GM12878 (cell line): ENCODE results near the gene CXCL17. TPM values are rescaled to one million over a fixed set of nuclear protein-coding genes. Genes with fewer than 3 reads are reported as not detected.

Source experiments
- ATAC-seq: fragments of 200-7000 bp; cut with Tn5 transposase; 3 replicates; pipeline ENCODE4 v1.9.1; 2020; ENCODE audit warnings: mild to moderate bottlenecking, moderate library complexity
- BruUV-seq: library from RNA; stranded (reverse); fragments of 400-500 nt; replicated peaks from 2 replicates; lab custom pipeline; 2021; lab: Mats Ljungman, UMichigan
- CTCF ChIA-PET: fragments of 300-600 bp; sonication (Branson Sonifier 250); formaldehyde crosslinking; extraction: SDS; loops from one replicate; lab custom pipeline; 2021; ENCODE audit warnings: inconsistent platforms; lab: Yijun Ruan, JAX
- POLR2A ChIA-PET: fragments of 350-600 bp; formaldehyde crosslinking; extraction: SDS; loops from one replicate; lab custom pipeline; 2021; ENCODE audit warnings: inconsistent platforms; lab: Charles Lee
- RAD21 ChIA-PET: fragments of 300-600 bp; sonication (Branson Sonifier 250); formaldehyde crosslinking; loops from one replicate; lab custom pipeline; 2023; ENCODE audit warnings: antibody characterized with exemption; ENCODE audit not compliant: unreplicated experiment; lab: Charles Lee
- SMC1A ChIA-PET: fragments of 300-600 bp; sonication (Branson Sonifier 250); formaldehyde crosslinking; loops from one replicate; lab custom pipeline; 2023; ENCODE audit not compliant: unreplicated experiment, uncharacterized antibody; lab: Charles Lee
- DNase-seq: peaks from one replicate; pipeline ENCODE4 v3.0.0-alpha.2; 2011; ENCODE audit warnings: low read depth, low spot score
- FAIRE-seq: peaks from 3 replicates; lab custom pipeline; 2011; peaks lifted over from hg19 to GRCh38; lab: Jason Lieb, UNC
- H2AFZ ChIP-seq: 2 replicates; pipeline ENCODE4 v1.6.0; 2011; ENCODE audit warnings: low read depth, low read length, control low read depth; ENCODE audit not compliant: control insufficient read depth
- H3K27ac ChIP-seq: 2 replicates; pipeline ENCODE4 v1.5.1; 2011; ENCODE audit warnings: control low read depth; ENCODE audit not compliant: control insufficient read depth, insufficient read depth
- H3K27me3 ChIP-seq, 2 experiments: replicated peaks in 1 of 2; 2 replicates each; pipeline versions ENCODE4 v1.6.0 to v1.6.1; 2011; ENCODE audit warnings: low read length in 1 of 2; ENCODE audit not compliant: control insufficient read depth in 2 of 2, insufficient read depth in 2 of 2
- H3K36me3 ChIP-seq, 2 experiments: 2 replicates each; pipeline ENCODE4 v1.5.1; 2011; ENCODE audit warnings: low read length in 1 of 2; ENCODE audit not compliant: control insufficient read depth in 2 of 2, insufficient read depth in 2 of 2
- H3K4me1 ChIP-seq: 2 replicates; pipeline ENCODE4 v1.6.1; 2011; ENCODE audit warnings: mild to moderate bottlenecking, low read length, moderate library complexity, mixed read lengths; ENCODE audit not compliant: control insufficient read depth, insufficient read depth
- H3K4me2 ChIP-seq: 2 replicates; pipeline ENCODE4 v1.6.0; 2011; ENCODE audit warnings: control low read depth; ENCODE audit not compliant: control insufficient read depth, insufficient read depth
- H3K4me3 ChIP-seq: fragments of 200-600 bp; sonication (generic); 2 replicates; pipeline ENCODE4 v1.5.1; 2016
- H3K79me2 ChIP-seq: 2 replicates; pipeline ENCODE4 v1.6.0; 2011; ENCODE audit warnings: low read length; ENCODE audit not compliant: control insufficient read depth, insufficient read depth
- H3K9ac ChIP-seq: 2 replicates; pipeline ENCODE4 v1.8.0; 2011; ENCODE audit warnings: low read length, control low read depth, mixed read lengths; ENCODE audit not compliant: control insufficient read depth, insufficient read depth
- H3K9me3 ChIP-seq: replicated peaks from 3 replicates; pipeline ENCODE4 v1.5.1; 2011; ENCODE audit warnings: mild to moderate bottlenecking, low read length; ENCODE audit not compliant: control insufficient read depth, insufficient read depth
- H4K20me1 ChIP-seq: 2 replicates; pipeline ENCODE4 v1.6.0; 2011; ENCODE audit not compliant: control insufficient read depth, insufficient read depth
- CBX3 ChIP-seq: fragments of 200-600 bp; sonication (generic); IDR thresholded peaks from 2 replicates; pipeline ENCODE4 v1.6.1; 2016; ENCODE audit warnings: low read depth, borderline replicate concordance
- FOXM1 ChIP-seq: IDR thresholded peaks from 2 replicates; pipeline ENCODE4 v1.6.1; 2012; ENCODE audit warnings: low read depth, mild to moderate bottlenecking, inconsistent platforms, low read length, moderate library complexity
- HDAC2 ChIP-seq: fragments of 200-600 bp; sonication (generic); IDR thresholded peaks from 2 replicates; pipeline ENCODE4 v1.6.1; 2017
- HSF1 ChIP-seq: fragments of 150-350 bp; IDR thresholded peaks from 2 replicates; pipeline ENCODE4 v1.6.1; 2014; ENCODE audit warnings: mild to moderate bottlenecking, low read depth, low read length
- PAX5 ChIP-seq: IDR thresholded peaks from 2 replicates; pipeline ENCODE4 v1.6.1; 2011; ENCODE audit warnings: low read depth, low read length, borderline replicate concordance
- POLR2A ChIP-seq: IDR thresholded peaks from 2 replicates; pipeline ENCODE4 v1.6.1; 2011; ENCODE audit warnings: low read depth, mild to moderate bottlenecking, low read length
- POU2F2 ChIP-seq: IDR thresholded peaks from 3 replicates; pipeline ENCODE4 v1.6.1; 2011; ENCODE audit warnings: low read depth, mild to moderate bottlenecking, low read length, borderline replicate concordance
- PRDM15 ChIP-seq: fragments of 450-650 bp; formaldehyde crosslinking; IDR thresholded peaks from 2 replicates; pipeline ENCODE4 v1.4.0; 2020; ENCODE audit warnings: mild to moderate bottlenecking, moderate library complexity
- RCOR1 ChIP-seq: conservative IDR thresholded peaks from 2 replicates; pipeline ENCODE4 v1.6.1; 2012; ENCODE audit warnings: low read depth, low read length, improper control_type of control experiment
- SIX5 ChIP-seq: IDR thresholded peaks from 2 replicates; pipeline ENCODE4 v1.6.1; 2011; ENCODE audit warnings: mild to moderate bottlenecking, low read depth, low read length, moderate library complexity; ENCODE audit not compliant: severe bottlenecking
- SPI1 ChIP-seq: IDR thresholded peaks from 2 replicates; pipeline ENCODE4 v1.6.1; 2011; ENCODE audit warnings: low read depth, mild to moderate bottlenecking, low read length, moderate library complexity, borderline replicate concordance; ENCODE audit not compliant: insufficient read depth
- SREBF1 ChIP-seq: IDR thresholded peaks from 2 replicates; pipeline ENCODE4 v1.6.1; 2012; ENCODE audit warnings: mild to moderate bottlenecking, low read length
- TARDBP ChIP-seq: IDR thresholded peaks from 2 replicates; pipeline ENCODE4 v1.6.1; 2016; ENCODE audit warnings: borderline replicate concordance
- YY1 ChIP-seq: IDR thresholded peaks from 2 replicates; pipeline ENCODE4 v1.6.1; 2011; ENCODE audit warnings: low read depth, mild to moderate bottlenecking, low read length
- ZBED1 ChIP-seq: IDR thresholded peaks from 2 replicates; pipeline ENCODE4 v1.6.1; 2016; ENCODE audit warnings: borderline replicate concordance
- ZNF207 ChIP-seq: fragments of 450-650 bp; IDR thresholded peaks from 2 replicates; pipeline ENCODE4 v1.6.1; 2014; ENCODE audit warnings: antibody characterized with exemption, mild to moderate bottlenecking, borderline replicate concordance
- WGBS: methylation state at CpG from one replicate; pipeline ENCODE4 v1.1.6; 2016; ENCODE audit warnings: low lambda C conversion rate; ENCODE audit not compliant: insufficient replicate concordance, insufficient coverage; ENCODE audit errors: missing lambda C conversion rate; 5-methylcytosine and 5-hydroxymethylcytosine counted together
- in situ Hi-C: fragments of 300-500 bp; cut with MboI; formaldehyde crosslinking; loops from 9 replicates; pipeline ENCODE4 v1.14.3; 2018; ENCODE audit warnings: mixed read lengths
- intact Hi-C: fragments of 100-400 bp; cut with micrococcal nuclease; formaldehyde crosslinking; loops from one replicate; pipeline ENCODE4 v1.14.2; 2022; ENCODE audit not compliant: unreplicated experiment
- polyA plus RNA-seq, 11 experiments: library from polyadenylated mRNA; depleted of rRNA in 4 of 11; unstranded in 6 of 11; stranded (reverse) in 5 of 11; fragments of >200 nt; fragmentation: Nextera tagmentation in 4 of 11; fragmentation: Illumina TruSeq in 1 of 11; extraction: Ambion mirVana in 4 of 11; extraction: Trizol in 1 of 11; gene quantifications; 1 replicate in 1 of 11; 2 replicates in 10 of 11; pipeline versions ENCODE4 v1.2.1 to v1.2.3, GENCODE V29; 2011 to 2016; ENCODE audit warnings: inconsistent platforms in 2 of 11, missing spikeins in 2 of 11, low read depth in 1 of 11
- total RNA-seq, 4 experiments: library from RNA; depleted of rRNA in 3 of 4; stranded (reverse); fragments of >200 nt in 3 of 4; fragmentation: Illumina TruSeq in 1 of 4; extraction: Trizol in 1 of 4; gene quantifications; 2 replicates each; pipeline versions ENCODE4 v1.2.1 to v1.2.3, GENCODE V29; 2013 to 2021
- TF ChIP-seq, protein P1 (sequence below): IDR thresholded peaks from 2 replicates; pipeline ENCODE4 v1.6.1; 2011; ENCODE audit warnings: low read depth, mild to moderate bottlenecking, low read length, moderate library complexity, borderline replicate concordance; ENCODE audit errors: extremely low read depth

The CXCL17 gene
- total and polyA plus RNA-seq, 10 of the 15 experiments (the other 5 are each of a cell fraction or from before 2014, with no cell fraction given) = 0.13 to 0.24 (median 0.15) TPM; not detected in 7

- 60% methylated on average over 3 of the region's 3 CpGs for WGBS
Observed at GRCh38 chr19:42426643-42427042, 16.1 kb downstream of the CXCL17 start.

More at GRCh38 chr19:42426643-42427042, 16.1 kb downstream of the CXCL17 start:
- H3K79me2 ChIP-seq = peaks cover 4% of the 10 kb centered on the region
- no peak overlapping the region for H3K4me2 ChIP-seq
- no peaks in the 10 kb centered on the region for H3K9me3 ChIP-seq
- H3K36me3 ChIP-seq = no peaks in the 10 kb centered on the region
- ChIA-PET CTCF (interaction anchor here (4.0 to 4.4 kb wide), 2 partner anchors 11 to 14 kb away, joined by 26 to 27 read pairs; no protein-coding TSS in a partner anchor), SMC1A (no interaction called here), POLR2A (interaction anchor here (0.6 kb wide), 1 partner anchor 1506 kb away, joined by 4 read pairs; no protein-coding TSS in a partner anchor), RAD21 (no interaction called here)
- H3K9ac ChIP-seq = no peak overlapping the region
- intact Hi-C loops (no loop called here), in situ Hi-C loops (no loop called here)
- no peak for DNase-seq
- TF ChIP-seq HSF1 (no peak), RCOR1 (no peak), POLR2A (no peak), HDAC2 (no peak), FOXM1 (no peak), SIX5 (no peak), PRDM15 (no peak), POU2F2 (no peak), TARDBP (no peak), SREBF1 (no peak), PAX5 (no peak), SPI1 (no peak), YY1 (no peak), ZBED1 (no peak), ZNF207 (no peak), CBX3 (no peak)
- TF ChIP-seq, protein P1, sequence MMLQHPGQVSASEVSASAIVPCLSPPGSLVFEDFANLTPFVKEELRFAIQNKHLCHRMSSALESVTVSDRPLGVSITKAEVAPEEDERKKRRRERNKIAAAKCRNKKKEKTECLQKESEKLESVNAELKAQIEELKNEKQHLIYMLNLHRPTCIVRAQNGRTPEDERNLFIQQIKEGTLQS = no peak
- H3K4me1 ChIP-seq = peaks cover 7% of the 10 kb centered on the region
- no peak overlapping the region for H3K4me3 ChIP-seq
- H4K20me1 ChIP-seq = no peaks in the 10 kb centered on the region
- H3K27me3 ChIP-seq = no peaks in the 10 kb centered on the region
- no TSS peak for BruUV-seq
- FAIRE-seq = no peak
- no peak overlapping the region for H3K27ac ChIP-seq
- ATAC-seq = no peak
- no peak overlapping the region for H2AFZ ChIP-seq
